HG03460 (cell line): ENCODE results near the gene ZNF780B.
"Not testable (repeated sequence)": the region's sequence is repeated elsewhere in the genome, so short reads cannot be mapped to it uniquely, and the experiment has no call there.

Source experiments
- ATAC-seq: cut with Tn5 transposase; IDR thresholded peaks from one replicate; pipeline ENCODE4 v1.9.1; 2021; ENCODE audit not compliant: unreplicated experiment

The ZNF780B gene

DNA sequence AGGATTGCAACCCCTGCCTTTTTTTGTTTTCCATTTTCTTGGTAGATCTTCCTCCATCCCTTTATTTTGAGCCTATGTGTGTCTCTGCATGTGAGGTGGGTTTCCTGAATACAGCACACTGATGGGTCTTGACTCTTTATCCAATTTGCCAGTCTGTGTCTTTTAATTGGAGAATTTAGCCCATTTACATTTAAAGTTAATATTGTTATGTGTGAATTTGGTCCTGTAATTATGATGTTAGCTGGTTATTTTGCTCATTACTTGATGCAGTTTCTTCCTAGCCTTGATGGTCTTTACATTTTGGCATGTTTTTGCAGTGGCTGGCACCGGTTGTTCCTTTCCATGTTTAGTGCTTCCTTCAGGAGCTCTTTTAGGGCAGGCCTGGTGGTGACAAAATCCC lies 14.3 kb downstream of the ZNF780B start:
- ATAC-seq = not testable (repeated sequence)

DNA sequence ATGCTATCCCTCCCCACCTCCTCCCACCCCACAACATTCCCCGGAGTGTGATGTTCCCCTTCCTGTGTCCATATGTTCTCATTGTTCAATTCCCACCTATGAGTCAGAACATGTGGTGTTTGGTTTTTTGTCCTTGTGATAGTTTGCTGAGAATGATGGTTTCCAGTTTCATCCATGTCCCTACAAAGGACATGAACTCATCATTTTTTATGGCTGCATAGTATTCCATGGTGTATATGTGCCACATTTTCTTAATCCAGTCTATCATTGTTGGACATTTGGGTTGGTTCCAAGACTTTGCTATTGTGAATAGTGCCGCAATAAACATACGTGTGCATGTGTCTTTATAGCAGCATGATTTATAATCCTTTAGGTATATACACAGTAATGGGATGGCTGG lies 18.0 kb downstream of the ZNF780B start:
- ATAC-seq = not testable (repeated sequence)

GRCh38 chr19:40035996-40036395 lies 20.0 kb downstream of the ZNF780B start:
- no peak for ATAC-seq

DNA sequence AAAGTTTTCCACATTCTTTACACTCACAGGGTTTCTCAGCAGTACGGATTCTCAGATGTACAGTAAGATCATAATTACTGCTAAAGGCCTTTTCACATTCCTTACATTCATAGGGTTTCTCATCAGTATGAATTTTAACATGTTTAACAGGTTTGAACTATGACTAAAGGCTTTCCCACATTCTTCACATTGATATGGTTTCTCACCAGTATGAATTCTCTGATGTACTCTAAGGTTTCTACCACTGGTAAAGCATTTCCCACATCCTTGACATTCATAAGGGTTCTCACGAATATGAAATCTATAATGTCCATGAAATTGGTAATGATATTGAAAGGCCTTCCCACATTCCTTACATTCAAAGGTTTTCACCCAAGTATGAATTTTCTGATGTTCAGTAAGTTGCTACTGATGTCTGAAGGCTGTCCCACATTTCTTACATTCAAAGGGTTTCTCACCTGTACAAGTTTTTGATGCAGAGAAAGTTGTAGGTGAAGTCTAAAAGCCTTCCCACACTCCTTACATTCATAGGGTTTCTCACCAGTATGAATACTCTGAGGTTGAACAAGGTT lies 22.0 kb downstream of the ZNF780B start:
- no peak for ATAC-seq

- ATAC-seq = no peak
Measured at GRCh38 chr19:40026597-40026970, 29.4 kb downstream of the ZNF780B start.

- ATAC-seq = no peak
Measured at GRCh38 chr19:40025938-40026596, 30.0 kb downstream of the ZNF780B start.

- no peak for ATAC-seq
Measured at GRCh38 chr19:40023969-40024368, 32.1 kb downstream of the ZNF780B start.

GRCh38 chr19:40013991-40014390 lies 42.0 kb downstream of the ZNF780B start:
- ATAC-seq = no peak

GRCh38 chr19:40009674-40010073 lies 46.4 kb downstream of the ZNF780B start:
- no peak for ATAC-seq

GRCh38 chr19:40006273-40006691 lies 49.7 kb downstream of the ZNF780B start:
- ATAC-seq = no peak

- no peak for ATAC-seq
Measured at GRCh38 chr19:40005691-40006272, 50.2 kb downstream of the ZNF780B start.

- ATAC-seq = no peak
Measured at GRCh38 chr19:39998501-39998900, 57.5 kb downstream of the ZNF780B start.

DNA sequence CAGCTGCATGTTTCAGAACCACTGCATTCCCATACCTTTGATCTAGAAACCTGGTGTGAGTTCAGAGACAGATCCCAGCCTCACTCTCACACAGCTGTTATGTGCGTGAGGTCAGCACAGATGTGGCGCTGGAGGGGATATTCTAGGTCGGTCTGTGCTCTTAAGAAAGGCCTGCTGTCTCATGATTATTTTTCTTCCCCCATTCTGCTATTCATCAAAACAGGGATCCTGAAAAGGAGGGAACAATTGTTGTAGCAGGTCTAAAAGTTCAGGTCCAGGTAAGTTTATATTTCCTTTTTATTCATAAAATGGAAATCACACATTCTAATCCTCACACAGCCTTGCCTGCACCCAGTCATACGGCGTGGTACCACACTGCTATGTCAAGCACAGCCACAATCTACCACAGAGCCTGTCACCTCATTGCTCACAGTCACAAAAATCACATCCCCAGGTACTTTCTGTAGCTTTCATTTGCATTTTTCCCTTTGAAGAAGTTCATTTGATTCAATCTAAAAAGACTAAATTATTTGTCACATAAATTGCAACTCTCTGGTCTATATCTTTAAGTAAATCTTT lies 58.3 kb downstream of the ZNF780B start:
- no peak for ATAC-seq

- peak; percentile 72 for ATAC-seq
Measured at GRCh38 chr19:39996811-39997637, 59.0 kb downstream of the ZNF780B start, which contains the start of gene ZNF546. Gene ZNF546 (plus strand): TSS chr19:39997060. CDS start chr19:39998327, 1,267 bp downstream.

- ATAC-seq = peak; percentile 15
Measured at GRCh38 chr19:39996218-39996810, 59.7 kb downstream of the ZNF780B start.

GRCh38 chr19:39995794-39996193 lies 60.2 kb downstream of the ZNF780B start:
- no peak for ATAC-seq

DNA sequence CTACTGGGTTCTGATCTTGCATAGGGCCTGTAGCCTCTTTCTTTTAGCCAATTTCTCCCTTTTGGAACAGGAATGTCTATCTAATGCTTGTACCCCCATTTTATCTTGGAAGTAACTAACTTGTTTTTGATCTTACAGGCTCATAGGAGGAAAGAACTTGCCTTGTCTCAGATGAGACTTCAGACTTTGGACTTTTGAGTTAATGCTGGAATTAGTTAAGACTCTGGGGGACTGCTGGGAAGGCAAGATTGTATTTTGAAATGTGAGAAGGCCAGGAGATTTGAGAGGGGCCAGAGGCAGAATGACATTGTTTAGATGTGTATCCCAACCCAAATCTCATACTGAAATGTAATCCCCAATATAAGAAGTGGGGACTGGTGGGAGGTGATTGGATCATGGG lies 61.7 kb downstream of the ZNF780B start:
- ATAC-seq = no peak

DNA sequence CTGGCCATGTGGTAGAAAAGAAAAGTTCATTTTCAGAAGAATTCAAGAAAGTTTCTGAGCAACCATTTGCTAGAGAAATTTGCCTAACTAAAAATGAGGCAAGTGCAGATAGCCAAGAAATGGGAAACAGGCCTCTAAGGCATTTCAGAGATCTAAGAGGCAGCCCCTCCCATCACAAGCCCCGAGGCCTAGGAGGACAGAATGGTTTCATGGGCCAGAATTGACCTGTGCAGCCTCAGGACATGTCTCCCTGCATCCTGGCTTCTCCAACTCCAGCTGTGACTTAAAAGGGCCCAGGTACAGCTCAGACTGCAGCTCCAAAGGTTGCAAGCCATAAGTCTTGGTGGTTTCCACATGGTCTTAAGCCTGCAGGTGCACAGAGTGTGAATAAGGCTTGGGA lies 62.4 kb downstream of the ZNF780B start:
- ATAC-seq = no peak

DNA sequence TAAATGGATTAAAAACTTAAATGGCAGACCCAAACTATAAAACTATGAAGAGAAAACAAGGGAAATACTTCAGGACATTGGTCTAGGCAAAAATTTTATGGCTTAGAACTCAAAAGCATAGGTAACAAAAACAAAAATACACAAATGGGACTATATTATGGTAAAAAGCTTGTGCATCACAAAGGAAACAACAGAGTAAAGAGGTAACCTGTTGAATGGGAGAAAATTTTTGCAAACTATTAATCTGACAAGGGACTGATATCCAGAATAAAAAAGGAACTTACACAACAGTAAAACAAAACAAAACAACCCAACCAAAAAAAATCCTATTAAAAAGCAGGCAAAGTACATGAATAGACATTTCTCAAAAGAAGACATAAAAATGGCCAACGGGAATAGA lies 68.4 kb downstream of the ZNF780B start:
- ATAC-seq = no peak

DNA sequence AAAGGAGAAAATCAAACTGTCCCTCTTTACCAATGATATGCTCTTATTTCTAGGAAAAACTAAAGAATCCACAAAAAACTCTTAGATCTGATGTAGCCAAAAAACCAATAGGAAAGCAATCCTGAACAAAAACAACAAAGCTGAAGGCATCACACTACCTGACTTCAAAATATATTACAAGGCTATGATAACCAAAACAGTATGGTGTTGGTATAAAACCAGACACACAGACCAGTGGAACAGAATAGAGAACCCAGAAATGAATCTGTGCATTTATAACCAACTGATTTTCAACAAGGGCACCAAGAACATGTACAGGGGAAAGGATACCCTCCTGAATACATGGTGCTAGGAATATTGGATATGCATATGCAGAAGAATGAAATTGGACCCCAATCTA lies 68.9 kb downstream of the ZNF780B start:
- ATAC-seq = no peak

GRCh38 chr19:39986643-39987042 lies 69.4 kb downstream of the ZNF780B start:
- no peak for ATAC-seq
